NOMO-1 treated with DMSO at 0.1 percent for 48 hours (cell line): ENCODE measurements around the gene MALL.
"Not testable (repeated sequence)": the region's sequence is repeated elsewhere in the genome, so short reads cannot be mapped to it uniquely, and the experiment has no call there.

ENCODE experiments used
- DNase-seq: peaks from one replicate; lab custom pipeline; 2025; ENCODE audit not compliant: unreplicated experiment; lab: John Stamatoyannopoulos, UW

Gene MALL

GRCh38 chr2:110054521-110055407 lies 60.9 kb downstream of the MALL start:
- DNase-seq, result not testable (repeated sequence)

- DNase-seq, result not testable (repeated sequence)
Observed at GRCh38 chr2:110053688-110054087, 61.9 kb downstream of the MALL start.

GRCh38 chr2:110052166-110052565 lies 63.5 kb downstream of the MALL start:
- not testable (repeated sequence) for DNase-seq

- DNase-seq, result not testable (repeated sequence)
Observed at GRCh38 chr2:110050222-110050621, 65.4 kb downstream of the MALL start.

GRCh38 chr2:110049769-110050168 lies 65.9 kb downstream of the MALL start:
- DNase-seq, result not testable (repeated sequence)

GRCh38 chr2:110048255-110049197 lies 67.1 kb downstream of the MALL start:
- not testable (repeated sequence) for DNase-seq

GRCh38 chr2:110047225-110047624 lies 68.4 kb downstream of the MALL start:
- not testable (repeated sequence) for DNase-seq

GRCh38 chr2:110041941-110042660 lies 73.5 kb downstream of the MALL start:
- DNase-seq, result not testable (repeated sequence)

GRCh38 chr2:110037336-110037735 lies 78.3 kb downstream of the MALL start:
- not testable (repeated sequence) for DNase-seq

GRCh38 chr2:110035384-110035783 lies 80.2 kb downstream of the MALL start:
- not testable (repeated sequence) for DNase-seq

- not testable (repeated sequence) for DNase-seq
Observed at GRCh38 chr2:110034935-110035334, 80.7 kb downstream of the MALL start.
